H1 (cell line): Measurements from ENCODE around the gene IL2RG. TPM values are rescaled to one million over a fixed set of nuclear protein-coding genes. Genes with fewer than 3 reads are reported as not detected.

Source experiments
- RFX5 ChIP-seq: IDR thresholded peaks from 2 replicates; pipeline ENCODE4 v1.6.1; 2011; ENCODE audit warnings: low read depth, low read length, improper control_type of control experiment, borderline replicate concordance
- SIRT6 ChIP-seq: IDR thresholded peaks from one replicate; pipeline ENCODE4 v1.7.1; 2012; ENCODE audit warnings: low read length, inconsistent platforms
- polyA plus RNA-seq, 7 experiments: library from polyadenylated mRNA; depleted of rRNA in 3 of 7; stranded (reverse) in 5 of 7; unstranded in 2 of 7; fragments of >200 nt in 5 of 7; fragments of 200-250 nt in 2 of 7; gene quantifications; 1 replicate in 5 of 7; 2 replicates in 1 of 7; 4 replicates in 1 of 7; pipeline versions ENCODE4 v1.2.1 to v1.2.3, GENCODE V29; 2011 to 2013; ENCODE audit warnings: missing spikeins in 2 of 7, mixed read lengths in 2 of 7
- total RNA-seq: library from RNA; stranded (reverse); fragmentation: NEBNext Ultra II Directional; extraction: Animal tissue kit (Norgen Biotek cat#: 25700); gene quantifications from 2 replicates; pipeline ENCODE4 v1.2.1, GENCODE V29; 2021
- TF ChIP-seq, protein P1 (sequence below): IDR thresholded peaks from 2 replicates; pipeline ENCODE4 v1.6.1; 2011; ENCODE audit warnings: low read depth, mild to moderate bottlenecking, low read length; ENCODE audit not compliant: insufficient read depth

The IL2RG gene
- total and polyA plus RNA-seq, 2 of the 8 experiments (the other 6 are each of a cell fraction or from before 2014, with no cell fraction given), result not detected

DNA sequence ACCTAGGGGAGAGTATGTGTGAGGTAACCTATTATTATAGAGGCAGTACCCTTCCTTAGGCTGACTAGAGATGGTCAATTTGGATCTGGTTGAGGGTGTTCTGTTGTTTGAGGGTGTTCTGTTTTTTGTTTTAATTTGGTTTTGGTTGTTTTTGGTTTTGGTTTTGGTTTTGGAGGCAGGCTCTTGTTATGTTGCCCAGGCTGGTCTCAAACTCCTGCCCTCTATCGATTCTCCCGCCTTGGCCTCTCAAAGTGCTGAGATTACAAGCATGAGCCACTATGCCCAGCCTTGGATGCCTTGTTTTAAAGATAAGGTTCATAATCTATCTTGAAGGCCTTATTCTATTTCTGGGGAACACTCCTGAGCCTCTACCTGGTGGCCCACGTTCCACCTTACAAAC is 5.7 kb downstream of the IL2RG start (continued):
- TF ChIP-seq, protein P1, sequence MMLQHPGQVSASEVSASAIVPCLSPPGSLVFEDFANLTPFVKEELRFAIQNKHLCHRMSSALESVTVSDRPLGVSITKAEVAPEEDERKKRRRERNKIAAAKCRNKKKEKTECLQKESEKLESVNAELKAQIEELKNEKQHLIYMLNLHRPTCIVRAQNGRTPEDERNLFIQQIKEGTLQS, result no peak
- TF ChIP-seq RFX5, result no peak
- no peak for TF ChIP-seq SIRT6
